ENCODE data around the gene NOS1AP. TPM values are rescaled to one million over a fixed set of nuclear protein-coding genes. Genes with fewer than 3 reads are reported as not detected.

NOS1AP gene
- total and polyA plus RNA-seq, 2 donors (not counting 3 experiments of a cell fraction or from before 2014, with no cell fraction given) = 1.3 to 5.4 TPM

GRCh38 chr1:162215902-162216301 lies 146.4 kb downstream of the NOS1AP start:
- ChIA-PET CTCF (no interaction called here), POLR2A (no interaction called here)
- BruUV-seq (replicated peaks) = no TSS peak
- no peaks in the 10 kb centered on the region for H3K79me2 ChIP-seq (ENCODE audit: control insufficient read depth, insufficient read depth, low read length)
- H3K9me3 ChIP-seq (replicated peaks; ENCODE audit: control insufficient read depth, insufficient read depth, low read length) = no peaks in the 10 kb centered on the region
- no peaks in the 10 kb centered on the region for H3K36me3 ChIP-seq (ENCODE audit: control insufficient read depth in 2 of 2, extremely low read depth in 1 of 2, insufficient read depth in 2 of 2, low read length in 2 of 2)
- H3K9ac ChIP-seq (replicated peaks; ENCODE audit: extremely low read depth, insufficient read depth, low read length) = no peak overlapping the region
- H3K4me1 ChIP-seq (ENCODE audit: control insufficient read depth, extremely low read depth, insufficient read depth, low read length) = peaks cover 30% of the 10 kb centered on the region
- no peak overlapping the region for H3K4me3 ChIP-seq (replicated peaks in 1 of 3; ENCODE audit: insufficient read depth in 1 of 3, low read depth in 1 of 3, low read length in 3 of 3)
- TF ChIP-seq GATA2 (IDR thresholded peaks at IDR 0.05; ENCODE audit: insufficient read depth, insufficient read length, low read depth, low read length) (no peak), MYC (IDR thresholded peaks at IDR 0.05; ENCODE audit: low read depth, low read length) (no peak), POLR2AphosphoS5 (IDR thresholded peaks at IDR 0.05; ENCODE audit: insufficient read depth, low read depth, low read length) (no peak), FOS (IDR thresholded peaks at IDR 0.05; ENCODE audit: borderline replicate concordance, insufficient read depth, low read length) (no peak), EZH2 (IDR thresholded peaks at IDR 0.05; ENCODE audit: borderline replicate concordance, low read depth, low read length, severe bottlenecking) (no peak), JUN (IDR thresholded peaks at IDR 0.05; ENCODE audit: borderline replicate concordance, insufficient read depth, insufficient read length, low read depth) (no peak), POLR2A (IDR thresholded peaks at IDR 0.05; ENCODE audit: low read depth, low read length) (no peak)
- TF ChIP-seq, protein P1, sequence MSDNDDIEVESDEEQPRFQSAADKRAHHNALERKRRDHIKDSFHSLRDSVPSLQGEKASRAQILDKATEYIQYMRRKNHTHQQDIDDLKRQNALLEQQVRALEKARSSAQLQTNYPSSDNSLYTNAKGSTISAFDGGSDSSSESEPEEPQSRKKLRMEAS (IDR thresholded peaks at IDR 0.05; ENCODE audit: insufficient read depth, insufficient read length) = no peak
- TF ChIP-seq, protein P2, sequence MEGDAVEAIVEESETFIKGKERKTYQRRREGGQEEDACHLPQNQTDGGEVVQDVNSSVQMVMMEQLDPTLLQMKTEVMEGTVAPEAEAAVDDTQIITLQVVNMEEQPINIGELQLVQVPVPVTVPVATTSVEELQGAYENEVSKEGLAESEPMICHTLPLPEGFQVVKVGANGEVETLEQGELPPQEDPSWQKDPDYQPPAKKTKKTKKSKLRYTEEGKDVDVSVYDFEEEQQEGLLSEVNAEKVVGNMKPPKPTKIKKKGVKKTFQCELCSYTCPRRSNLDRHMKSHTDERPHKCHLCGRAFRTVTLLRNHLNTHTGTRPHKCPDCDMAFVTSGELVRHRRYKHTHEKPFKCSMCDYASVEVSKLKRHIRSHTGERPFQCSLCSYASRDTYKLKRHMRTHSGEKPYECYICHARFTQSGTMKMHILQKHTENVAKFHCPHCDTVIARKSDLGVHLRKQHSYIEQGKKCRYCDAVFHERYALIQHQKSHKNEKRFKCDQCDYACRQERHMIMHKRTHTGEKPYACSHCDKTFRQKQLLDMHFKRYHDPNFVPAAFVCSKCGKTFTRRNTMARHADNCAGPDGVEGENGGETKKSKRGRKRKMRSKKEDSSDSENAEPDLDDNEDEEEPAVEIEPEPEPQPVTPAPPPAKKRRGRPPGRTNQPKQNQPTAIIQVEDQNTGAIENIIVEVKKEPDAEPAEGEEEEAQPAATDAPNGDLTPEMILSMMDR (IDR thresholded peaks at IDR 0.05; ENCODE audit: extremely low read depth in 1 of 2, insufficient read depth in 1 of 2, low read depth in 1 of 2, low read length in 2 of 2) = no peak
- dilution Hi-C loops (cut with MboI; ENCODE audit: extremely low pct_ligation_motif_present, low sequenced_read_pairs) = no loop called here
- peak overlapping the region; percentile 4 for H2AFZ ChIP-seq (ENCODE audit: low read depth, low read length)
- FAIRE-seq = no peak
- no peaks in the 10 kb centered on the region for H4K20me1 ChIP-seq (replicated peaks; ENCODE audit: control insufficient read depth, extremely low read depth, insufficient read depth, low read length)
- peak; percentile 69 for DNase-seq (ENCODE audit: low read depth, low spot score)
- no peaks in the 10 kb centered on the region for H3K27me3 ChIP-seq (ENCODE audit: control insufficient read depth in 2 of 2, insufficient read depth in 2 of 2, low read length in 2 of 2)
- intact Hi-C loops (cut with micrococcal nuclease) = no loop called here
- H3K9me1 ChIP-seq (replicated peaks; ENCODE audit: control insufficient read depth, extremely low read depth, insufficient read depth, low read length) = no peaks in the 10 kb centered on the region
- H3K27ac ChIP-seq (ENCODE audit: insufficient read depth, low read depth, low read length) = no peak overlapping the region
- H3K4me2 ChIP-seq (ENCODE audit: insufficient read depth, low read length) = no peak overlapping the region
